SH-SY5Y (cell line): Measurements from ENCODE around the gene CUL1.

Source experiments
- GATA2 ChIP-seq: IDR thresholded peaks from 2 replicates; pipeline ENCODE4 v1.6.1; 2011; ENCODE audit warnings: mild to moderate bottlenecking, low read depth, low read length
- GATA3 ChIP-seq: IDR thresholded peaks from 2 replicates; pipeline ENCODE4 v1.6.1; 2011; ENCODE audit warnings: low read depth, mild to moderate bottlenecking, low read length, moderate library complexity

DNA sequence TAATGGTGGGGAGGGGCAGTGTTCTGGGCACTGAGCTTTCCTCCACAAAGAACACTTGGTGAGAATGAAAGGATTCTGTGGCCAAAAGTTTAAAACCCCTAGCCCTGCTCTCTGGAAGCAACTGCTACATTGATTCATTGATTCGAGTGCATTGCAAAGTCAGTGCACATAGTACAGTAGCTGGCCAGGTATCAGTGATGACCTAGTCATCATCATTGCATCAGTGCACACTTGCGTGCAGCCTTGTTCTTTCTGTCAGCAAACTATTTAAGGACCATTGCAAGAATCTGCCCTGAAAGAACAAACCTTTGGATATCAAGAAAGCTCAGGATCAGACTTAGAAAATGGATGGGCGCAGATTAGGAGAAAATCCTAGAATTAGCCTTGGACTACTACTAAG is 47.4 kb downstream of the CUL1 start:
- TF ChIP-seq GATA2: no peak
- TF ChIP-seq GATA3: no peak
